ENCODE results near the gene MAGEA2B.

- TF ChIP-seq POLR2A (IDR thresholded peaks at IDR 0.05; ENCODE audit: low read length), result no peak
- no peak for TF ChIP-seq GATA1 (IDR thresholded peaks at IDR 0.05; ENCODE audit: low read depth, low read length)
These were observed 19.0 kb downstream of the MAGEA2B start, which contains the start of the genes CSAG1 and MAGEA12 for GRCh38 chrX:152733261-152733975.
